ENCODE data around the gene EFCAB9.

The EFCAB9 gene

DNA sequence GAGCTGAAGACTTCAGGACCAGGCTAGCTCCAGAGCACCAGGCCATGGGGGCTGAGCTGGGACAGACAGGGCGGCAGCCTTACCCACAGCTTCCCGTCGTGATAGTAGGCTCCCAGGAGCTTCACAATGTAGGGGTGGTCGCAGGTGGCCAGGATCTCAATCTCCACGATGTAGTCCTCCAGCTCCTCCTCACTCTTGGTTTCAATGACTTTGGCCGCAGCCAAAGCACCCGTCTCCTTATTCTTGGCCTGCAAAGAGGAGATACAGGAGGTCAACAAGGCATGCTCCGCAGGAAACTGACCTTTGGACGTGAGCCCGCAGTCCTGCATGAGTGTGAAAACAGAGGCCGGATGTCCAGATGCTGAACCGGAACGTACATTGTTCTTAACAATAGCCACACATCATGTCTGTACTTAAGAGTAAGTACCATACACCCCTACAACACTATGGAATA is 37.4 kb upstream of the EFCAB9 start:
- Histone ChIP-seq H3K79me2 (ENCODE audit: low read length) (peaks cover 79% of the 10 kb centered on the region), H3K36me3 (replicated peaks; ENCODE audit: insufficient read depth, low read length) (no peaks in the 10 kb centered on the region; the same call in 1 of the 2 replicates)

DNA sequence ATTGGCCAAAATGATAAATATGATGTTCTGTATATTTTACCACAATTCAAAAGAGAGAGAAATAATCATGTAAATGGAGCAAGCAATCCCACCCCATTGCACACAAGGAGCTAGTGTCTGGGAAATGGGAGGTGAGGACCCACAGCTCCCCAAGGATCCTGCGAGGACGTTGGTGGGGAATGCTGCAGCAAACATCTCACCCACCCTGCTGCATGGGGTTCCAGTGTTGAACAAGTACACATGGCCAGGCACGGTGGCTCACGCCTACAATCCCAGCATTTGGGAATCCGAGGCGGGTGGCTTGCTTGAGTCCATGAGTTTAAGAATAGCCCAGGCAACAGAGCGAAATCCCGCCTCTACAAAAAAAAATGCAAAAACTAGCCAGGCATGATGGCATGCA is 35.0 kb upstream of the EFCAB9 start:
- Histone ChIP-seq H2AFZ (ENCODE audit: low read length) (no peak overlapping the region), H3K36me3 (replicated peaks; ENCODE audit: insufficient read depth, low read length) (no peaks in the 10 kb centered on the region; the same call in 1 of the 2 replicates), H3K4me2 (ENCODE audit: low read depth, low read length) (no peak overlapping the region), H3K9me3 (replicated peaks; ENCODE audit: insufficient read depth, low read length) (no peaks in the 10 kb centered on the region), H3K4me1 (ENCODE audit: low read length) (no peaks in the 10 kb centered on the region), H4K20me1 (ENCODE audit: insufficient read depth, low read length) (peaks cover 6% of the 10 kb centered on the region; the same call in 1 of the 2 replicates), H3F3A (ENCODE audit: insufficient read depth, low read length) (no peaks in the 10 kb centered on the region), H3K27me3 (replicated peaks; ENCODE audit: insufficient read depth, low read length) (no peaks in the 10 kb centered on the region), H3K79me2 (ENCODE audit: low read length) (peaks cover 80% of the 10 kb centered on the region), H3K4me3 (ENCODE audit: low read length) (no peak overlapping the region), H3K27ac (ENCODE audit: low read length) (no peak overlapping the region), H3K9ac (ENCODE audit: low read length) (no peak overlapping the region), H3K9me2 (replicated peaks; ENCODE audit: insufficient read depth, low read length) (no peaks in the 10 kb centered on the region)
- no peak for DNase-seq
- TF ChIP-seq, protein P1, sequence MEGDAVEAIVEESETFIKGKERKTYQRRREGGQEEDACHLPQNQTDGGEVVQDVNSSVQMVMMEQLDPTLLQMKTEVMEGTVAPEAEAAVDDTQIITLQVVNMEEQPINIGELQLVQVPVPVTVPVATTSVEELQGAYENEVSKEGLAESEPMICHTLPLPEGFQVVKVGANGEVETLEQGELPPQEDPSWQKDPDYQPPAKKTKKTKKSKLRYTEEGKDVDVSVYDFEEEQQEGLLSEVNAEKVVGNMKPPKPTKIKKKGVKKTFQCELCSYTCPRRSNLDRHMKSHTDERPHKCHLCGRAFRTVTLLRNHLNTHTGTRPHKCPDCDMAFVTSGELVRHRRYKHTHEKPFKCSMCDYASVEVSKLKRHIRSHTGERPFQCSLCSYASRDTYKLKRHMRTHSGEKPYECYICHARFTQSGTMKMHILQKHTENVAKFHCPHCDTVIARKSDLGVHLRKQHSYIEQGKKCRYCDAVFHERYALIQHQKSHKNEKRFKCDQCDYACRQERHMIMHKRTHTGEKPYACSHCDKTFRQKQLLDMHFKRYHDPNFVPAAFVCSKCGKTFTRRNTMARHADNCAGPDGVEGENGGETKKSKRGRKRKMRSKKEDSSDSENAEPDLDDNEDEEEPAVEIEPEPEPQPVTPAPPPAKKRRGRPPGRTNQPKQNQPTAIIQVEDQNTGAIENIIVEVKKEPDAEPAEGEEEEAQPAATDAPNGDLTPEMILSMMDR (IDR thresholded peaks at IDR 0.05; ENCODE audit: low read length): no peak
- TF ChIP-seq EZH2 (optimal IDR thresholded peaks at IDR 0.05; ENCODE audit: low read depth, low read length): no peak
- TF ChIP-seq EZH2phosphoT487 (IDR thresholded peaks at IDR 0.05; ENCODE audit: low read length): no peak

More for the DNA sequence above, 37.4 kb upstream of the EFCAB9 start:
- peaks cover 3% of the 10 kb centered on the region; the same call in 1 of the 2 replicates for H4K20me1 ChIP-seq (ENCODE audit: insufficient read depth, low read length)
- TF ChIP-seq EZH2phosphoT487 (IDR thresholded peaks at IDR 0.05; ENCODE audit: low read length): no peak
- TF ChIP-seq, protein P1 (IDR thresholded peaks at IDR 0.05; ENCODE audit: low read length): no peak
- TF ChIP-seq EZH2 (optimal IDR thresholded peaks at IDR 0.05; ENCODE audit: low read depth, low read length): no peak
- no peaks in the 10 kb centered on the region for H3K9me2 ChIP-seq (replicated peaks; ENCODE audit: insufficient read depth, low read length)
- no peak overlapping the region for H3K27ac ChIP-seq (ENCODE audit: low read length)
- H3F3A ChIP-seq (ENCODE audit: insufficient read depth, low read length): no peaks in the 10 kb centered on the region
- no peaks in the 10 kb centered on the region for H3K9me3 ChIP-seq (replicated peaks; ENCODE audit: insufficient read depth, low read length)
- no peak overlapping the region for H2AFZ ChIP-seq (ENCODE audit: low read length)
- no peaks in the 10 kb centered on the region for H3K27me3 ChIP-seq (replicated peaks; ENCODE audit: insufficient read depth, low read length)
- no peak overlapping the region for H3K4me2 ChIP-seq (ENCODE audit: low read depth, low read length)
- H3K4me1 ChIP-seq (ENCODE audit: low read length): no peaks in the 10 kb centered on the region
- no peak for DNase-seq
- no peak overlapping the region for H3K9ac ChIP-seq (ENCODE audit: low read length)
- no peak overlapping the region for H3K4me3 ChIP-seq (ENCODE audit: low read length)

DNA sequence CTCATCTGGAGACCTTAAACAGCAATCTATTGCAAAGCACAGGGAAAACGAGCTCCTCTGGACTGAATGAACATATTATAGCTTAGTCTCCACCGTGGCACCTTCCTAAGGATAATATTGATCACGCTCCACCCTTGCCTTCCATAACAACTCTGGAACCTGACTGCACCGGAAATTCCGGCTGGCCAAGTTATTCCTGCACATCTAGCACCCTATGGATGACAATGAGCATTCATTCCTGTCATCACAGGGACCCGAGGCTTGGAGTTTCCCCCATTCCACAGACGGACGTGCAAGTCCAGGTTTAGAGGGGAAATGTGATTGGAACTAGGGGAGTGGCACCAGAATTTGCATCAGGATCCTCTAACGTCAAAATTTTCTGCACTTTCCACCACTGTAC is 33.5 kb upstream of the EFCAB9 start:
- Histone ChIP-seq H3K4me2 (ENCODE audit: low read depth, low read length) (no peak overlapping the region), H3K27ac (ENCODE audit: low read length) (no peak overlapping the region), H3K4me1 (ENCODE audit: low read length) (no peaks in the 10 kb centered on the region), H3K27me3 (replicated peaks; ENCODE audit: insufficient read depth, low read length) (no peaks in the 10 kb centered on the region), H3K9me3 (replicated peaks; ENCODE audit: insufficient read depth, low read length) (no peaks in the 10 kb centered on the region), H3K9me2 (replicated peaks; ENCODE audit: insufficient read depth, low read length) (no peaks in the 10 kb centered on the region), H3K4me3 (ENCODE audit: low read length) (no peak overlapping the region), H2AFZ (ENCODE audit: low read length) (no peak overlapping the region), H3K36me3 (replicated peaks; ENCODE audit: insufficient read depth, low read length) (no peaks in the 10 kb centered on the region; the same call in 1 of the 2 replicates), H3K9ac (ENCODE audit: low read length) (no peak overlapping the region), H3F3A (ENCODE audit: insufficient read depth, low read length) (no peaks in the 10 kb centered on the region), H3K79me2 (ENCODE audit: low read length) (peaks cover 87% of the 10 kb centered on the region), H4K20me1 (ENCODE audit: insufficient read depth, low read length) (0 out of 2 replicates have a peak, but pooled peaks cover 2% of the 10 kb centered on the region)
- TF ChIP-seq EZH2phosphoT487 (IDR thresholded peaks at IDR 0.05; ENCODE audit: low read length) (no peak), EZH2 (optimal IDR thresholded peaks at IDR 0.05; ENCODE audit: low read depth, low read length) (no peak)
- TF ChIP-seq, protein P1 (IDR thresholded peaks at IDR 0.05; ENCODE audit: low read length): no peak
- no peak for DNase-seq

Data from MM.1S (cell line).